H4 (cell line): Measurements from ENCODE around the gene RDX. TPM values are rescaled to one million over a fixed set of nuclear protein-coding genes. Genes with fewer than 3 reads are reported as not detected.
"Not testable (repeated sequence)": the region's sequence is repeated elsewhere in the genome, so short reads cannot be mapped to it uniquely, and the experiment has no call there.

Source experiments
- DNase-seq: peaks from one replicate; pipeline ENCODE4 v3.0.0-alpha.2; 2015; ENCODE audit warnings: low spot score
- total RNA-seq: library from RNA; depleted of rRNA; stranded (reverse); fragments of >200 nt; shearing (Covaris generic); gene quantifications from 2 replicates; pipeline ENCODE4 v1.2.3, GENCODE V29; 2014; rRNA removed

Gene RDX
- total RNA-seq, result 55.4 and 68.9 TPM in 2 replicates

- peak; percentile 83 for DNase-seq
These were observed at the start of gene RDX for GRCh38 chr11:110296226-110297075. TSS of gene RDX (minus strand) at chr11:110296614. CDS start at chr11:110279692, 16,922 bp downstream.

- DNase-seq, result no peak
These were observed 49.3 kb upstream of the RDX start for GRCh38 chr11:110345743-110346142.

- no peak for DNase-seq
These were observed 44.0 kb upstream of the RDX start for GRCh38 chr11:110340436-110340835.

- no peak for DNase-seq
These were observed 43.2 kb upstream of the RDX start for GRCh38 chr11:110339456-110340250.

GRCh38 chr11:110338684-110339083 lies 42.3 kb upstream of the RDX start:
- no peak for DNase-seq

GRCh38 chr11:110337570-110338193 lies 41.3 kb upstream of the RDX start:
- DNase-seq, result no peak

GRCh38 chr11:110336054-110336453 lies 39.6 kb upstream of the RDX start:
- no peak for DNase-seq

GRCh38 chr11:110335358-110335757 lies 38.9 kb upstream of the RDX start:
- DNase-seq, result no peak

- DNase-seq, result no peak
These were observed 35.2 kb upstream of the RDX start for GRCh38 chr11:110331626-110332025.

- no peak for DNase-seq
These were observed 33.0 kb upstream of the RDX start for GRCh38 chr11:110329445-110329844.

GRCh38 chr11:110327508-110327907 lies 31.1 kb upstream of the RDX start:
- no peak for DNase-seq

- no peak for DNase-seq
These were observed 27.4 kb upstream of the RDX start for GRCh38 chr11:110323786-110324185.

- DNase-seq, result no peak
These were observed 23.1 kb upstream of the RDX start for GRCh38 chr11:110319501-110319900.

GRCh38 chr11:110318638-110319404 lies 22.4 kb upstream of the RDX start:
- no peak for DNase-seq

GRCh38 chr11:110317516-110317932 lies 21.1 kb upstream of the RDX start:
- DNase-seq, result no peak

GRCh38 chr11:110314366-110315095 lies 18.1 kb upstream of the RDX start:
- no peak for DNase-seq

GRCh38 chr11:110312670-110313069 lies 16.3 kb upstream of the RDX start:
- no peak for DNase-seq

- DNase-seq, result no peak
These were observed 15.6 kb upstream of the RDX start for GRCh38 chr11:110311783-110312579.

GRCh38 chr11:110308071-110308470 lies 11.7 kb upstream of the RDX start:
- no peak for DNase-seq

GRCh38 chr11:110306019-110306388 lies 9.6 kb upstream of the RDX start:
- not testable (repeated sequence) for DNase-seq
